ENCODE results near the gene CPXM2. TPM values are rescaled to one million over a fixed set of nuclear protein-coding genes. Genes with fewer than 3 reads are reported as not detected.

Gene CPXM2
- total and polyA plus RNA-seq, 2 donors (not counting 1 experiment from before 2014, with no cell fraction given), result 3.1 to 48.1 TPM

- no peak overlapping the region for H3K27ac ChIP-seq (ENCODE audit: insufficient read depth, low read length)
- no peaks in the 10 kb centered on the region for H3K9me3 ChIP-seq (ENCODE audit: control insufficient read depth, insufficient read depth, low read depth, low read length)
- TF ChIP-seq CTCF (conservative IDR thresholded peaks at IDR 0.05 in 1 of 2, IDR thresholded peaks at IDR 0.05 in 1 of 2; ENCODE audit: low read depth in 1 of 2, low read length in 2 of 2) (no peak), EZH2 (IDR thresholded peaks at IDR 0.05; ENCODE audit: low read length, missing control alignments) (no peak)
- no peak for DNase-seq (ENCODE audit: low read depth in 2 of 2)
- H3K4me2 ChIP-seq (ENCODE audit: extremely low read depth, insufficient read depth, low read length), result no peak overlapping the region
- no peaks in the 10 kb centered on the region for H3K27me3 ChIP-seq (ENCODE audit: control insufficient read depth, insufficient read depth, low read length)
- H3K4me1 ChIP-seq (ENCODE audit: control insufficient read depth, extremely low read depth, insufficient read depth, low read length), result no peaks in the 10 kb centered on the region
- H3K4me3 ChIP-seq (replicated peaks in 1 of 4; ENCODE audit: control extremely low read depth in 1 of 4, insufficient read depth in 1 of 4, low read depth in 3 of 4, low read length in 4 of 4), result no peak overlapping the region
- no peak overlapping the region for H2AFZ ChIP-seq (ENCODE audit: low read length)
- H3K79me2 ChIP-seq (ENCODE audit: control insufficient read depth, insufficient read depth, low read length), result no peaks in the 10 kb centered on the region
- H4K20me1 ChIP-seq (ENCODE audit: control insufficient read depth, extremely low read depth, insufficient read depth, low read length), result no peaks in the 10 kb centered on the region
- no peak overlapping the region for H3K9ac ChIP-seq (ENCODE audit: insufficient read depth, low read length)
- H3K36me3 ChIP-seq (ENCODE audit: control insufficient read depth, insufficient read depth, low read length), result no peaks in the 10 kb centered on the region
Observed at GRCh38 chr10:123858907-123859652, 32.5 kb downstream of the CPXM2 start.

- Histone ChIP-seq H3K4me3 (replicated peaks in 1 of 4; ENCODE audit: control extremely low read depth in 1 of 4, insufficient read depth in 1 of 4, low read depth in 3 of 4, low read length in 4 of 4) (no peak overlapping the region), H2AFZ (ENCODE audit: low read length) (no peak overlapping the region), H3K79me2 (ENCODE audit: control insufficient read depth, insufficient read depth, low read length) (no peaks in the 10 kb centered on the region), H3K27me3 (ENCODE audit: control insufficient read depth, insufficient read depth, low read length) (no peaks in the 10 kb centered on the region), H3K4me2 (ENCODE audit: extremely low read depth, insufficient read depth, low read length) (no peak overlapping the region), H3K9me3 (ENCODE audit: control insufficient read depth, insufficient read depth, low read depth, low read length) (no peaks in the 10 kb centered on the region), H3K27ac (ENCODE audit: insufficient read depth, low read length) (no peak overlapping the region), H3K9ac (ENCODE audit: insufficient read depth, low read length) (no peak overlapping the region), H4K20me1 (ENCODE audit: control insufficient read depth, extremely low read depth, insufficient read depth, low read length) (no peaks in the 10 kb centered on the region), H3K36me3 (ENCODE audit: control insufficient read depth, insufficient read depth, low read length) (no peaks in the 10 kb centered on the region), H3K4me1 (ENCODE audit: control insufficient read depth, extremely low read depth, insufficient read depth, low read length) (no peaks in the 10 kb centered on the region)
- TF ChIP-seq EZH2 (IDR thresholded peaks at IDR 0.05; ENCODE audit: low read length, missing control alignments) (no peak), CTCF (conservative IDR thresholded peaks at IDR 0.05 in 1 of 2, IDR thresholded peaks at IDR 0.05 in 1 of 2; ENCODE audit: low read depth in 1 of 2, low read length in 2 of 2) (no peak)
- no peak for DNase-seq (ENCODE audit: low read depth in 2 of 2)
Observed at GRCh38 chr10:123858077-123858681, 33.4 kb downstream of the CPXM2 start.

GRCh38 chr10:123857616-123858015 is 34.0 kb downstream of the CPXM2 start:
- no peaks in the 10 kb centered on the region for H3K27me3 ChIP-seq (ENCODE audit: control insufficient read depth, insufficient read depth, low read length)
- H4K20me1 ChIP-seq (ENCODE audit: control insufficient read depth, extremely low read depth, insufficient read depth, low read length), result no peaks in the 10 kb centered on the region
- no peak overlapping the region for H3K27ac ChIP-seq (ENCODE audit: insufficient read depth, low read length)
- no peak overlapping the region for H2AFZ ChIP-seq (ENCODE audit: low read length)
- no peak for DNase-seq (ENCODE audit: low read depth in 2 of 2)
- no peaks in the 10 kb centered on the region for H3K79me2 ChIP-seq (ENCODE audit: control insufficient read depth, insufficient read depth, low read length)
- no peaks in the 10 kb centered on the region for H3K9me3 ChIP-seq (ENCODE audit: control insufficient read depth, insufficient read depth, low read depth, low read length)
- no peaks in the 10 kb centered on the region for H3K4me1 ChIP-seq (ENCODE audit: control insufficient read depth, extremely low read depth, insufficient read depth, low read length)
- no peak for TF ChIP-seq CTCF (conservative IDR thresholded peaks at IDR 0.05 in 1 of 2, IDR thresholded peaks at IDR 0.05 in 1 of 2; ENCODE audit: low read depth in 1 of 2, low read length in 2 of 2)
- no peak for TF ChIP-seq EZH2 (IDR thresholded peaks at IDR 0.05; ENCODE audit: low read length, missing control alignments)
- no peak overlapping the region for H3K4me2 ChIP-seq (ENCODE audit: extremely low read depth, insufficient read depth, low read length)
- H3K4me3 ChIP-seq (replicated peaks in 1 of 4; ENCODE audit: control extremely low read depth in 1 of 4, insufficient read depth in 1 of 4, low read depth in 3 of 4, low read length in 4 of 4), result no peak overlapping the region
- H3K9ac ChIP-seq (ENCODE audit: insufficient read depth, low read length), result no peak overlapping the region
- H3K36me3 ChIP-seq (ENCODE audit: control insufficient read depth, insufficient read depth, low read length), result no peaks in the 10 kb centered on the region
